GM12878 (cell line): ENCODE results near the gene ZNF775. TPM values are rescaled to one million over a fixed set of nuclear protein-coding genes. Genes with fewer than 3 reads are reported as not detected.

Source experiments
- ATAC-seq: fragments of 200-7000 bp; cut with Tn5 transposase; 3 replicates; pipeline ENCODE4 v1.9.1; 2020; ENCODE audit warnings: mild to moderate bottlenecking, moderate library complexity
- BruUV-seq: library from RNA; stranded (reverse); fragments of 400-500 nt; replicated peaks from 2 replicates; lab custom pipeline; 2021; lab: Mats Ljungman, UMichigan
- CTCF ChIA-PET: fragments of 300-600 bp; sonication (Branson Sonifier 250); formaldehyde crosslinking; extraction: SDS; loops from one replicate; lab custom pipeline; 2021; ENCODE audit warnings: inconsistent platforms; lab: Yijun Ruan, JAX
- POLR2A ChIA-PET: fragments of 350-600 bp; formaldehyde crosslinking; extraction: SDS; loops from one replicate; lab custom pipeline; 2021; ENCODE audit warnings: inconsistent platforms; lab: Charles Lee
- RAD21 ChIA-PET: fragments of 300-600 bp; sonication (Branson Sonifier 250); formaldehyde crosslinking; loops from one replicate; lab custom pipeline; 2023; ENCODE audit warnings: antibody characterized with exemption; ENCODE audit not compliant: unreplicated experiment; lab: Charles Lee
- SMC1A ChIA-PET: fragments of 300-600 bp; sonication (Branson Sonifier 250); formaldehyde crosslinking; loops from one replicate; lab custom pipeline; 2023; ENCODE audit not compliant: unreplicated experiment, uncharacterized antibody; lab: Charles Lee
- DNase-seq: peaks from one replicate; pipeline ENCODE4 v3.0.0-alpha.2; 2011; ENCODE audit warnings: low read depth, low spot score
- FAIRE-seq: peaks from 3 replicates; lab custom pipeline; 2011; peaks lifted over from hg19 to GRCh38; lab: Jason Lieb, UNC
- H2AFZ ChIP-seq: 2 replicates; pipeline ENCODE4 v1.6.0; 2011; ENCODE audit warnings: low read depth, low read length, control low read depth; ENCODE audit not compliant: control insufficient read depth
- H3K27ac ChIP-seq: 2 replicates; pipeline ENCODE4 v1.5.1; 2011; ENCODE audit warnings: control low read depth; ENCODE audit not compliant: control insufficient read depth, insufficient read depth
- H3K27me3 ChIP-seq, 2 experiments: replicated peaks in 1 of 2; 2 replicates each; pipeline versions ENCODE4 v1.6.0 to v1.6.1; 2011; ENCODE audit warnings: low read length in 1 of 2; ENCODE audit not compliant: control insufficient read depth in 2 of 2, insufficient read depth in 2 of 2
- H3K36me3 ChIP-seq, 2 experiments: 2 replicates each; pipeline ENCODE4 v1.5.1; 2011; ENCODE audit warnings: low read length in 1 of 2; ENCODE audit not compliant: control insufficient read depth in 2 of 2, insufficient read depth in 2 of 2
- H3K4me1 ChIP-seq: 2 replicates; pipeline ENCODE4 v1.6.1; 2011; ENCODE audit warnings: mild to moderate bottlenecking, low read length, moderate library complexity, mixed read lengths; ENCODE audit not compliant: control insufficient read depth, insufficient read depth
- H3K4me2 ChIP-seq: 2 replicates; pipeline ENCODE4 v1.6.0; 2011; ENCODE audit warnings: control low read depth; ENCODE audit not compliant: control insufficient read depth, insufficient read depth
- H3K4me3 ChIP-seq: fragments of 200-600 bp; sonication (generic); 2 replicates; pipeline ENCODE4 v1.5.1; 2016
- H3K79me2 ChIP-seq: 2 replicates; pipeline ENCODE4 v1.6.0; 2011; ENCODE audit warnings: low read length; ENCODE audit not compliant: control insufficient read depth, insufficient read depth
- H3K9ac ChIP-seq: 2 replicates; pipeline ENCODE4 v1.8.0; 2011; ENCODE audit warnings: low read length, control low read depth, mixed read lengths; ENCODE audit not compliant: control insufficient read depth, insufficient read depth
- H3K9me3 ChIP-seq: replicated peaks from 3 replicates; pipeline ENCODE4 v1.5.1; 2011; ENCODE audit warnings: mild to moderate bottlenecking, low read length; ENCODE audit not compliant: control insufficient read depth, insufficient read depth
- H4K20me1 ChIP-seq: 2 replicates; pipeline ENCODE4 v1.6.0; 2011; ENCODE audit not compliant: control insufficient read depth, insufficient read depth
- ATF7 ChIP-seq: fragments of 450-650 bp; IDR thresholded peaks from 2 replicates; pipeline ENCODE4 v1.6.1; 2016; ENCODE audit warnings: low read depth, mild to moderate bottlenecking
- BCLAF1 ChIP-seq: fragments of 450-650 bp; IDR thresholded peaks from 2 replicates; pipeline ENCODE4 v1.6.1; 2017; ENCODE audit warnings: antibody characterized with exemption, mild to moderate bottlenecking, moderate library complexity
- CUX1 ChIP-seq: IDR thresholded peaks from 2 replicates; pipeline ENCODE4 v1.6.1; 2012; ENCODE audit warnings: improper control_type of control experiment, low read depth, low read length; ENCODE audit not compliant: insufficient replicate concordance
- HCFC1 ChIP-seq: fragments of 150-350 bp; IDR thresholded peaks from 2 replicates; pipeline ENCODE4 v1.6.1; 2014; ENCODE audit warnings: low read length
- MEF2B ChIP-seq: fragments of 450-650 bp; IDR thresholded peaks from 2 replicates; pipeline ENCODE4 v1.6.1; 2018; ENCODE audit warnings: mild to moderate bottlenecking, moderate library complexity; ENCODE audit not compliant: partially characterized antibody, poor library complexity, severe bottlenecking
- MLLT1 ChIP-seq: fragments of 450-650 bp; IDR thresholded peaks from 2 replicates; pipeline ENCODE4 v1.6.1; 2016; ENCODE audit warnings: mild to moderate bottlenecking
- NFIC ChIP-seq: IDR thresholded peaks from 2 replicates; pipeline ENCODE4 v1.6.1; 2012; ENCODE audit warnings: low read depth, mild to moderate bottlenecking, inconsistent platforms, low read length, moderate library complexity
- NFYA ChIP-seq: IDR thresholded peaks from 2 replicates; pipeline ENCODE4 v1.6.1; 2011; ENCODE audit warnings: low read depth, mild to moderate bottlenecking, low read length, improper control_type of control experiment, borderline replicate concordance
- POLR2AphosphoS2 ChIP-seq: IDR thresholded peaks from 2 replicates; pipeline ENCODE4 v1.6.1; 2011; ENCODE audit warnings: low read depth, mild to moderate bottlenecking, low read length, improper control_type of control experiment, moderate library complexity
- RAD21 ChIP-seq: IDR thresholded peaks from 2 replicates; pipeline ENCODE4 v1.6.1; 2011; ENCODE audit warnings: mild to moderate bottlenecking, low read depth, low read length, moderate library complexity; ENCODE audit not compliant: insufficient read depth
- SMAD5 ChIP-seq: IDR thresholded peaks from 2 replicates; pipeline ENCODE4 v1.6.1; 2016; ENCODE audit warnings: antibody characterized with exemption, low read depth
- SMARCA5 ChIP-seq: fragments of 450-650 bp; IDR thresholded peaks from 2 replicates; pipeline ENCODE4 v1.6.1; 2017; ENCODE audit warnings: mild to moderate bottlenecking
- TCF7 ChIP-seq: IDR thresholded peaks from 2 replicates; pipeline ENCODE4 v1.6.1; 2014; ENCODE audit warnings: antibody characterized with exemption, borderline replicate concordance
- YY1 ChIP-seq: IDR thresholded peaks from 2 replicates; pipeline ENCODE4 v1.6.1; 2011; ENCODE audit warnings: low read depth, mild to moderate bottlenecking, low read length
- ZNF24 ChIP-seq: fragments of 450-650 bp; IDR thresholded peaks from 2 replicates; pipeline ENCODE4 v1.6.1; 2017; ENCODE audit warnings: antibody characterized with exemption, mild to moderate bottlenecking
- WGBS: methylation state at CpG from one replicate; pipeline ENCODE4 v1.1.6; 2016; ENCODE audit warnings: low lambda C conversion rate; ENCODE audit not compliant: insufficient replicate concordance, insufficient coverage; ENCODE audit errors: missing lambda C conversion rate; 5-methylcytosine and 5-hydroxymethylcytosine counted together
- in situ Hi-C: fragments of 300-500 bp; cut with MboI; formaldehyde crosslinking; loops from 9 replicates; pipeline ENCODE4 v1.14.3; 2018; ENCODE audit warnings: mixed read lengths
- intact Hi-C: fragments of 100-400 bp; cut with micrococcal nuclease; formaldehyde crosslinking; loops from one replicate; pipeline ENCODE4 v1.14.2; 2022; ENCODE audit not compliant: unreplicated experiment
- polyA plus RNA-seq, 11 experiments: library from polyadenylated mRNA; depleted of rRNA in 4 of 11; unstranded in 6 of 11; stranded (reverse) in 5 of 11; fragments of >200 nt; fragmentation: Nextera tagmentation in 4 of 11; fragmentation: Illumina TruSeq in 1 of 11; extraction: Ambion mirVana in 4 of 11; extraction: Trizol in 1 of 11; gene quantifications; 1 replicate in 1 of 11; 2 replicates in 10 of 11; pipeline versions ENCODE4 v1.2.1 to v1.2.3, GENCODE V29; 2011 to 2016; ENCODE audit warnings: inconsistent platforms in 2 of 11, missing spikeins in 2 of 11, low read depth in 1 of 11
- total RNA-seq, 4 experiments: library from RNA; depleted of rRNA in 3 of 4; stranded (reverse); fragments of >200 nt in 3 of 4; fragmentation: Illumina TruSeq in 1 of 4; extraction: Trizol in 1 of 4; gene quantifications; 2 replicates each; pipeline versions ENCODE4 v1.2.1 to v1.2.3, GENCODE V29; 2013 to 2021

ZNF775 gene
- total and polyA plus RNA-seq, 10 of the 15 experiments (the other 5 are each of a cell fraction or from before 2014, with no cell fraction given): 0.05 to 14.3 (median 2.1) TPM

DNA sequence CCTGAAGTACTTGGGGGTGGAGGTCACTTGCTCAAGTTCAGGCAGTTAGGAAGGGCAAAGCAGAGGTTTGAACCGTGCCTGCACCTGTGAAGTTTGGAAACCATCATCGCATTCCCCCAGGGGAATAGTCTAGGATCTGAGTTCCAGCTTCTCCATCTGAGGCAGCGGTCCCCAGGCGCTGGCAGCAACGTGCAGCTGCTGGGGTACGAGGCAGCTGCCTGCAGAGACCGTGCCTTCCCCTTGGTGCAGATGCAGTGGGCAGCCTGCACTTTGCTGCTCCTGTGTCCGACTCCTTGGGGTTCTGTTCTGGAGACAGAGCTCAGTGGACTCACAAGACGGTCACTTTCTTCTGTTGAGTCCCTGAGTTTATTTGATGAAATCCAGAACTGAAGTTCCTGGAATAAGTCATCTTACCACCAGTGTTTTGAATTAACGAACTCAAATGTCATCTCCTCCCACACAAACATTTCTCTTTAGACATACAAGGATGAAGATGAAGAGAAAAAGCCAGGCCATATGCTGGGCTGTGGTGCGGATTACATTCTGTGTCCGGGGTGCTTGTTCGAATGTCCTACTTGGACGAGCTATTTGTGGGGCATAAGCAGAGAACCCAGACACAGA is 51.4 kb downstream of the ZNF775 start:
- CTCF ChIA-PET: interaction anchor here (1.2 to 4.7 kb wide), 4 partner anchors 9 to 74 kb away, joined by 4 to 29 read pairs (median 6); no protein-coding TSS in a partner anchor
- peaks cover 32% of the 10 kb centered on the region for H3K4me1 ChIP-seq

More for the DNA sequence above, 51.4 kb downstream of the ZNF775 start:
- FAIRE-seq: no peak
- Histone ChIP-seq H3K9ac (no peak overlapping the region), H2AFZ (no peak overlapping the region), H3K36me3 (no peaks in the 10 kb centered on the region), H3K27me3 (no peaks in the 10 kb centered on the region), H3K4me3 (no peak overlapping the region), H3K4me2 (no peak overlapping the region), H4K20me1 (no peaks in the 10 kb centered on the region), H3K9me3 (no peaks in the 10 kb centered on the region)
- intact Hi-C loops: no loop called here
- ChIA-PET SMC1A (interaction anchor here (1.3 to 1.8 kb wide), 2 partner anchors 9 to 19 kb away, joined by 6 to 7 read pairs; no protein-coding TSS in a partner anchor), RAD21 (no interaction called here), POLR2A (interaction anchor here (0.8 to 0.9 kb wide), 2 partner anchors 17 to 45 kb away, joined by 3 to 4 read pairs; no protein-coding TSS in a partner anchor)
- no TSS peak for BruUV-seq
- ATAC-seq: no peak
- in situ Hi-C loops: no loop called here
- DNase-seq: no peak
- no peak for TF ChIP-seq CUX1
- TF ChIP-seq ZNF24: no peak
- no peak for TF ChIP-seq YY1
- TF ChIP-seq TCF7: no peak
- no peak for TF ChIP-seq NFYA
- TF ChIP-seq MLLT1: no peak
- no peak for TF ChIP-seq RAD21
- no peak for TF ChIP-seq SMAD5
- TF ChIP-seq SMARCA5: no peak
- no peak for TF ChIP-seq HCFC1
- TF ChIP-seq MEF2B: no peak
- TF ChIP-seq NFIC: no peak
- TF ChIP-seq BCLAF1: no peak
- TF ChIP-seq ATF7: no peak
- TF ChIP-seq POLR2AphosphoS2: no peak
- TF ChIP-seq, all 136 proteins: peak for 0
- Histone ChIP-seq H3K27ac (no peak overlapping the region), H3K79me2 (peaks cover 27% of the 10 kb centered on the region)
- WGBS: 63% methylated on average over 14 of the region's 14 CpGs
